Thymus (tissue), 11 donors: ENCODE measurements around the gene PAEP. TPM values are rescaled to one million over a fixed set of nuclear protein-coding genes. Genes with fewer than 3 reads are reported as not detected.

Source experiments
- DNase-seq, 9 donors: peaks; one replicate each; pipeline ENCODE4 v3.0.0-alpha.2; 2013; ENCODE audit warnings: low spot score in 9 of 9, low read depth in 6 of 9, missing footprints in 1 of 9
- H3K27ac ChIP-seq, 2 donors: one replicate each; pipeline ENCODE4 v1.5.1; 2013; ENCODE audit warnings: control low read depth in 1 of 2, low read depth in 1 of 2, low read length in 1 of 2, mild to moderate bottlenecking in 1 of 2, moderate library complexity in 1 of 2
- H3K27me3 ChIP-seq, 2 donors: one replicate each; pipeline ENCODE4 v1.5.1; 2013; ENCODE audit warnings: low read length in 1 of 2; ENCODE audit not compliant: control insufficient read depth in 2 of 2, insufficient read depth in 1 of 2
- H3K36me3 ChIP-seq, 2 donors: one replicate each; pipeline ENCODE4 v1.5.1; 2013; ENCODE audit warnings: low read length in 1 of 2, mild to moderate bottlenecking in 1 of 2, moderate library complexity in 1 of 2; ENCODE audit not compliant: control insufficient read depth in 2 of 2, insufficient read depth in 2 of 2
- H3K4me1 ChIP-seq, 2 donors: one replicate each; pipeline ENCODE4 v1.5.1; 2013; ENCODE audit warnings: low read length in 2 of 2; ENCODE audit not compliant: control insufficient read depth in 2 of 2, insufficient read depth in 2 of 2
- H3K4me3 ChIP-seq, 2 donors: one replicate each; pipeline ENCODE4 v1.5.1; 2013; ENCODE audit warnings: low read length in 2 of 2, control low read depth in 1 of 2, mild to moderate bottlenecking in 1 of 2
- H3K9me3 ChIP-seq, 2 donors: one replicate each; pipeline ENCODE4 v1.5.1; 2013; ENCODE audit warnings: low read length in 1 of 2, mild to moderate bottlenecking in 1 of 2; ENCODE audit not compliant: control insufficient read depth in 2 of 2, insufficient read depth in 1 of 2
- WGBS: extraction: QIAGEN DNeasy Blood & Tissue Kit; methylation state at CpG from one replicate; pipeline ENCODE4 v1.1.7; 2013; 5-methylcytosine and 5-hydroxymethylcytosine counted together
- polyA plus RNA-seq: library from polyadenylated mRNA; stranded (reverse); fragments of 200-250 nt; gene quantifications from one replicate; pipeline ENCODE4 v1.2.3, GENCODE V29; 2013
- total RNA-seq: library from RNA; stranded (reverse); fragments of 120-200 nt; gene quantifications from one replicate; pipeline ENCODE4 v1.2.4, GENCODE V29; 2013
- donor health status: healthy.

The PAEP gene
- total and polyA plus RNA-seq, 2 donors, result 0.38 to 1.8 TPM

GRCh38 chr9:135579356-135579755, 17.8 kb downstream of the PAEP start:
- peaks cover 0 to 7% of the 10 kb centered on the region in 2 donors for H3K9me3 ChIP-seq
- no peaks in the 10 kb centered on the region for H3K36me3 ChIP-seq
- no peak overlapping the region for H3K27ac ChIP-seq
- no peaks in the 10 kb centered on the region for H3K4me1 ChIP-seq
- H3K27me3 ChIP-seq, result no peaks in the 10 kb centered on the region
- H3K4me3 ChIP-seq, result no peak overlapping the region
- 45% methylated on average over 2 of the region's 2 CpGs for WGBS
- no peak for DNase-seq

DNA sequence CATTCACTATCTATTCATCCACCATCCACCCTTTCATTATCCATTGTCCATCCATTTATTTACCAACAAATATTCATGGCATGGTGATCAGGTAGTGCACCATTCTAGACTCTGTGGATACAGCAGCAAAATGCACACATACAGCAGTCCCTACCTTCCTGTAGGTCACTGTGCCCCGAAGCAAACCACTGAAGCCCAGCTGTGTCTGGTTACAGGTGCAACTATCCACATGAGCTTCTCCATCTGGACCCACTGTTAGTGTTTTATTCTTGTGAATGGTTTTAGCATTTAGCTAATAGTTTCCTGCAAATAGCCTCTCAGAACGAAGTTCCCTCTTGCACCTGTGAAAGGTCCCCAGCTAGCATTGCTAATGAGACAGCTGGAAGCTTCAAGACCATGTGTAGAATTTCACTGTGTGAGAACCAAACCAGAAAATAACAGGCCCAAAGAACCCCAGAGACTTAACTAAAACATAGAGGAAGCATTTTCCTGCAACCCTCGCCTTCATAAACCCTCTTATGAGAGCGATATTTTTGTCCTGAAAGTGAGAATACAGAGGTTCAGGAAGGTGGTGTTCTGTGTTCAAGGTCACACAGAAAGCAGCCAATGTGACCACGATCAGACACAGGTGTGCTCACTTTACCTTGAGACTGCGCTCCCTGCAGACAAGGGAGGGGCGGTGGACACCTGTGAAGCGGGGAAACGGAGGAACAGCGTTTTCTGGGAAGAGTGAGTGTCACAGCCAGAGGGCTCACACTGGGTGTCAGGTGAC, 18.5 kb downstream of the PAEP start:
- H3K9me3 ChIP-seq, result peaks cover 0 to 7% of the 10 kb centered on the region in 2 donors
- H3K36me3 ChIP-seq, result no peaks in the 10 kb centered on the region
- DNase-seq, result no peak
- H3K4me3 ChIP-seq, result no peak overlapping the region
- no peaks in the 10 kb centered on the region for H3K27me3 ChIP-seq
- H3K4me1 ChIP-seq, result no peaks in the 10 kb centered on the region
- 83% methylated on average over 10 of the region's 10 CpGs for WGBS
- H3K27ac ChIP-seq, result no peak overlapping the region

- no peaks in the 10 kb centered on the region for H3K27me3 ChIP-seq
- no peaks in the 10 kb centered on the region for H3K4me1 ChIP-seq
- H3K9me3 ChIP-seq, result peaks cover 0 to 7% of the 10 kb centered on the region in 2 donors
- H3K36me3 ChIP-seq, result no peaks in the 10 kb centered on the region
- no peak overlapping the region for H3K27ac ChIP-seq
- 91% methylated on average over 11 of the region's 11 CpGs for WGBS
- DNase-seq, result no peak
- H3K4me3 ChIP-seq, result no peak overlapping the region
Measured at GRCh38 chr9:135580664-135581380, 19.3 kb downstream of the PAEP start.

- no peaks in the 10 kb centered on the region for H3K27me3 ChIP-seq
Measured at GRCh38 chr9:135581636-135582426, 20.3 kb downstream of the PAEP start.

DNA sequence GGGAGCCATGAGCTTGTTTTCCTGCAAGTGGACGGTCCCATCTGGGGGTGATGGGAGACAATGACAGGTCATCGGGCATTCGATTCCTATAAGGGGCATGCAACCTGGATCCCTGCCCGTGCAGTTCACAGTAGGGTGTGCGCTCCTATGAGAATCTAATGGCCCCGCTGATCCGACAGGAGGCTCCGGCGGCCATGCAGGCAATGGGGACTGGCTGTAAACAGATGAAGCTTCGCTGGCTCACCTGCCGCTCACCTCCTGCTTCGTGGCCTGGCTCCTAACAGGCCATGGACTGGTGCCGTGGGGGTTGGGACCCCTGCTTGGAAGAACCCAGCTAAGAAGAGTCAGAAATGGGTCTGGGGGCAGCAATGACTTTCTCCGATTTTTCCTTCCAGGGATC, 21.0 kb downstream of the PAEP start:
- no peak overlapping the region for H3K27ac ChIP-seq
- no peaks in the 10 kb centered on the region for H3K4me1 ChIP-seq
- no peak overlapping the region for H3K4me3 ChIP-seq
- 94% methylated on average over 14 of the region's 14 CpGs for WGBS
- H3K27me3 ChIP-seq, result no peaks in the 10 kb centered on the region
- no peak for DNase-seq
- H3K36me3 ChIP-seq, result no peaks in the 10 kb centered on the region
- H3K9me3 ChIP-seq, result peaks cover 0 to 7% of the 10 kb centered on the region in 2 donors

More at GRCh38 chr9:135581636-135582426, 20.3 kb downstream of the PAEP start:
- no peak overlapping the region for H3K4me3 ChIP-seq
- WGBS, result 93% methylated on average over 18 of the region's 18 CpGs
- no peaks in the 10 kb centered on the region for H3K36me3 ChIP-seq
- H3K27ac ChIP-seq, result no peak overlapping the region
- no peak for DNase-seq
- peaks cover 0 to 7% of the 10 kb centered on the region in 2 donors for H3K9me3 ChIP-seq
- H3K4me1 ChIP-seq, result no peaks in the 10 kb centered on the region

- 81% methylated on average over 19 of the region's 19 CpGs for WGBS
Measured at GRCh38 chr9:135582966-135583687, 21.6 kb downstream of the PAEP start.

DNA sequence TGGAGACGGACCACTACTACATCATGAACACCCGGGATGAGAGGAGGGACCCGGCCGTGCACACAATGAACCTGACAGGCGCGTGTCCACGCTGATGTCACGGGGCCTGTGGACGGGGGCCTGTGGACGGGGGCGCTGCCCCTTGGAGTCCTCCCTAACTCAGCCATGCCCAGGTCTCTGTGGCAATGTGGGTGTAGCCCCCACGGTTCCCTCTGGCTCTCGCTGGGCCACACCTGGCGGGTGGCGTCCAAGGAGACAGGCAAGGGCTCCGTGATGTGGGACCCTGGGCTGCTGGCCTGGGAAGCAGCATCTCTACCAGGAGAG, 22.1 kb downstream of the PAEP start:
- Histone ChIP-seq H3K4me3 (no peak overlapping the region), H3K9me3 (peaks cover 0 to 7% of the 10 kb centered on the region in 2 donors), H3K27me3 (no peaks in the 10 kb centered on the region), H3K4me1 (no peaks in the 10 kb centered on the region), H3K36me3 (no peaks in the 10 kb centered on the region), H3K27ac (no peak overlapping the region)
- WGBS, result 89% methylated on average over 16 of the region's 16 CpGs
- DNase-seq, result no peak

More at GRCh38 chr9:135582966-135583687, 21.6 kb downstream of the PAEP start:
- Histone ChIP-seq H3K27ac (no peak overlapping the region), H3K4me3 (no peak overlapping the region), H3K36me3 (no peaks in the 10 kb centered on the region), H3K4me1 (no peaks in the 10 kb centered on the region), H3K9me3 (peaks cover 0 to 7% of the 10 kb centered on the region in 2 donors), H3K27me3 (no peaks in the 10 kb centered on the region)
- no peak for DNase-seq

- Histone ChIP-seq H3K4me3 (no peak overlapping the region), H3K4me1 (no peaks in the 10 kb centered on the region), H3K27me3 (no peaks in the 10 kb centered on the region), H3K36me3 (no peaks in the 10 kb centered on the region), H3K27ac (no peak overlapping the region), H3K9me3 (peaks cover 0 to 7% of the 10 kb centered on the region in 2 donors)
- DNase-seq, result no peak
- WGBS, result 75% methylated on average over 5 of the region's 5 CpGs
Measured at GRCh38 chr9:135584371-135584770, 22.8 kb downstream of the PAEP start.
